HFFc6 (cell line): ENCODE results near the gene MYO1D. TPM values are rescaled to one million over a fixed set of nuclear protein-coding genes. Genes with fewer than 3 reads are reported as not detected.
"Not testable (repeated sequence)": the region's sequence is repeated elsewhere in the genome, so short reads cannot be mapped to it uniquely, and the experiment has no call there.

Experiments used
- DNase-seq: peaks from one replicate; pipeline ENCODE4 v3.0.0-alpha.2; 2018
- H3K27ac Mint-ChIP-seq: 2 replicates; pipeline ENCODE4 v1.8.0; 2020; ENCODE audit warnings: mild to moderate bottlenecking, mixed read lengths
- H3K27me3 Mint-ChIP-seq: 2 replicates; pipeline ENCODE4 v1.8.0; 2021; ENCODE audit warnings: mild to moderate bottlenecking, moderate library complexity, mixed read lengths; ENCODE audit not compliant: insufficient read depth
- H3K36me3 Mint-ChIP-seq: 2 replicates; pipeline ENCODE4 v1.8.0; 2021; ENCODE audit warnings: low read depth, mixed read lengths
- H3K4me1 Mint-ChIP-seq: 2 replicates; pipeline ENCODE4 v1.8.0; 2020; ENCODE audit warnings: low read depth, mixed read lengths
- H3K4me3 Mint-ChIP-seq: 2 replicates; pipeline ENCODE4 v1.8.0; 2020; ENCODE audit warnings: mild to moderate bottlenecking, moderate library complexity, mixed read lengths
- H3K9me3 Mint-ChIP-seq: 2 replicates; pipeline ENCODE4 v1.8.0; 2020; ENCODE audit warnings: mild to moderate bottlenecking, mixed read lengths
- long read RNA-seq: library from polyadenylated mRNA; unstranded; transcript quantifications from one replicate; pipeline ENCODE4 v2.0.0, GENCODE V29; 2019
- total RNA-seq, 6 experiments: library from RNA; stranded (reverse); fragmentation: NEBNext Ultra II Directional; extraction: Animal tissue kit (Norgen Biotek cat#: 25700); gene quantifications; 2 replicates in 1 of 6; 3 replicates in 5 of 6; pipeline ENCODE4 v1.2.3, GENCODE V29; 2021
- TF ChIP-seq, protein P1 (sequence below): fragments of 200-600 bp; sonication (generic); IDR thresholded peaks from 2 replicates; pipeline ENCODE4 v1.5.0; 2021; ENCODE audit warnings: antibody characterized with exemption, mild to moderate bottlenecking

Gene MYO1D
- total RNA-seq = 10 to 100 TPM in 2 of 6 experiments, 1 to 10 TPM in 4; 3.8 to 28.8 (median 4.8) TPM
- long read RNA-seq, partial matches to known transcripts = 9 of 13 reads
- long read RNA-seq, other reads (novel, unspliced or antisense) = 4 of 13 reads

DNA sequence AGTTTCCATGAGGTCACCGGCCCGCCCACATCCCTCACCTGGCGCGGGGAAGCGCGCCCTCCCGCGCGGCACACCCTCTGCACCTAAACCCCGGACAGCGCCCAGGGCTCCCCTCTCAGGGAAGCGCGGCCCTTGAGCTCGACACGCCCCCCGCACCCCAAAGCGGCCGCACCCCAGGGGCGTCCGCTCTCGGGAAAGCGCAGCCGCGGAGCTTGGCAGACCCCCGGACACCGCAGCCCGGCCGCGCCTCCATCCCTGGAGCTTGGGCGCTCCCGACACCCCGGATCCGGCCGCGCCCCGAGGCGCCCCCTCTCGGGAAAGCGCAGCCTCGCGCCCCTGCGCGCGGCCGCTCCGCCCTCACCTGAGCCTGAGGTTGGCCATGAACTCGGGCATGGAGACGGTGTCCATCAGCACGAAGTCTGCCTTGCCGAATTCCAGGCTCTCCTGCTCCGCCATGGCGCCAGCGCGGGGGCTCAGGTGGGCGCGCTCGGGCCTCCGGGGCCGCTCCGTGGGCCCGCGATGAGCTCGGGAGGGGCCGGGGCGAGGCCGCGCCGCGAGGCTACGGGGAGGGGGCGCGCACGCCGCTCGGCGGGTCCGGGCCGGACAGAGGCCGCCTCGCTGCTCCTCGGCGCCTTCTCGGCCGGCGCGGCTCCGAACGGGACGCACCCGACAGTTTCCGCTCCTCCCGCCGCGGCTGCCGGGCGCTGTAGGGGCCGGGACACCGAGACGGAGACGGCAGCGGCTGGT lies at the start of gene MYO1D:
Gene MYO1D (minus strand): TSS at position 708 of the 747 bp plus-strand sequence. CDS start 252 bp downstream, at position 456.
- Mint-ChIP-seq H3K27ac (peak within 1 kb of the TSS; percentile 69), H3K27me3 (no peaks in the 10 kb centered on the region; the same call in 1 of the 2 replicates), H3K9me3 (no peaks in the 10 kb centered on the region), H3K4me3 (peak within 1 kb of the TSS; percentile 91), H3K4me1 (peaks cover 32% of the 10 kb centered on the region), H3K36me3 (no peaks in the 10 kb centered on the region)
- no peak for DNase-seq
- TF ChIP-seq, protein P1, sequence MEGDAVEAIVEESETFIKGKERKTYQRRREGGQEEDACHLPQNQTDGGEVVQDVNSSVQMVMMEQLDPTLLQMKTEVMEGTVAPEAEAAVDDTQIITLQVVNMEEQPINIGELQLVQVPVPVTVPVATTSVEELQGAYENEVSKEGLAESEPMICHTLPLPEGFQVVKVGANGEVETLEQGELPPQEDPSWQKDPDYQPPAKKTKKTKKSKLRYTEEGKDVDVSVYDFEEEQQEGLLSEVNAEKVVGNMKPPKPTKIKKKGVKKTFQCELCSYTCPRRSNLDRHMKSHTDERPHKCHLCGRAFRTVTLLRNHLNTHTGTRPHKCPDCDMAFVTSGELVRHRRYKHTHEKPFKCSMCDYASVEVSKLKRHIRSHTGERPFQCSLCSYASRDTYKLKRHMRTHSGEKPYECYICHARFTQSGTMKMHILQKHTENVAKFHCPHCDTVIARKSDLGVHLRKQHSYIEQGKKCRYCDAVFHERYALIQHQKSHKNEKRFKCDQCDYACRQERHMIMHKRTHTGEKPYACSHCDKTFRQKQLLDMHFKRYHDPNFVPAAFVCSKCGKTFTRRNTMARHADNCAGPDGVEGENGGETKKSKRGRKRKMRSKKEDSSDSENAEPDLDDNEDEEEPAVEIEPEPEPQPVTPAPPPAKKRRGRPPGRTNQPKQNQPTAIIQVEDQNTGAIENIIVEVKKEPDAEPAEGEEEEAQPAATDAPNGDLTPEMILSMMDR = peak; percentile 72

DNA sequence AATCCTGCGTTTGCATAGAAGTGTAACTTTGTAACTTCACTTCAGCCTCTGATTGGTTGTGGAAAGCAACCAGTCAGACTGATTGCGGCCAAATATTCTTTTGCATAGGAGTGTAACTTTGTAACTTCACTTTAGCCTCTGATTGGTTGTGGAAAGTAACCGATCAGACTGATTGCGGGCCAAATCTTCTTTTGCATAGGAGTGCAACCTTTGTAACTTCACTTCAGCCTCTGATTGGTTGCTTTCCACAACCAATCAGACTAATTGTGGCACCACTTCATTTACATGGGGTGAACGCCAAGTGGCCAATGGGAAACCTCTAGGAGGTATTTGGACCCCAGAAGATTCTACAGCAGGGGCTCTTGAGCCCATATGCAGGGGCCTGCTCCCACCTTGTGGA lies 49.3 kb upstream of the MYO1D start:
- no peak overlapping the region for H3K4me3 Mint-ChIP-seq
- H3K27ac Mint-ChIP-seq = no peak overlapping the region
- H3K36me3 Mint-ChIP-seq = no peaks in the 10 kb centered on the region
- H3K9me3 Mint-ChIP-seq = no peaks in the 10 kb centered on the region
- H3K4me1 Mint-ChIP-seq = no peaks in the 10 kb centered on the region
- TF ChIP-seq, protein P1 = no peak
- no peak for DNase-seq
- H3K27me3 Mint-ChIP-seq = no peaks in the 10 kb centered on the region; the same call in 1 of the 2 replicates

DNA sequence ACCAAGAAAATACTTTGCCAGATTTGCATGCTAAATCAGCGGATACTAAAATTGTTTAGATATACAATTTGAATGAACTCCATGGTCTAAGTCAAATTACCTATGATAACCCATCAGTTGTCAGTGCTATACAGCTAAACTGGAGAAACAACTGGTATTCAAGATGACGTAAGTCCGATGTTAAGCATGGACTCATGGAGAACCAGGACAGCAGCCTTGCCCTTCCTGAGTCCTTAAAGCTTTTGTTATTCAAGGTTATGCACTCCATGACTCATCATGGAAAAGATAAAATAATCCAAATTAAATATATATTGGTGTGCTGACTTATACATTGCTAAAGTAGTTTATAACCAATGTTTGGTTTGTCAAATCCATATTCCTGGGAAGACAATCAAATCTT lies 47.0 kb upstream of the MYO1D start:
- DNase-seq, H3K27me3 Mint-ChIP-seq, H3K4me1 Mint-ChIP-seq, H3K9me3 Mint-ChIP-seq, H3K4me3 Mint-ChIP-seq, H3K36me3 Mint-ChIP-seq, H3K27ac Mint-ChIP-seq: not testable (repeated sequence)

DNA sequence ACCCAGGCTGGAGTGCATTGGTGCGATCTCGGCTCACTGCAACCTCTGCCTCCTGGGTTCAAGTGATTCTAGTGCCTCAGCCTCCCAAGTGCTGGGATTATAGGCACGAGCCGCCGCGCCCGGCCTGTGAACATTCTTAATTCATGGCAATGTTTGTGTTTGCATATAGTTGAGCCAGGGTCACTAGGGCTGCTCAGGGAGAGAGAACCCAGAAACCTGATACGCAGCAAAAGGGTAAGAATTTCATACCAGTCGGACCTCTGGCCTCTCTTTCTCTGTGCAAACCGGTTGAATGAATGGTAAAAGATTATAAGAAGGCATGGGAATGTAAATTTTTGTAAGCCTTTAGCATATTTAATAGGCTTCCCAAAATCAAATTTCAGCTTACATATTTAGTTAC lies 44.1 kb upstream of the MYO1D start:
- no peaks in the 10 kb centered on the region for H3K9me3 Mint-ChIP-seq
- TF ChIP-seq, protein P1 = no peak
- H3K27me3 Mint-ChIP-seq = peaks cover 1% of the 10 kb centered on the region; the same call in 1 of the 2 replicates
- H3K36me3 Mint-ChIP-seq = no peaks in the 10 kb centered on the region
- no peak overlapping the region for H3K27ac Mint-ChIP-seq
- no peaks in the 10 kb centered on the region for H3K4me1 Mint-ChIP-seq
- no peak overlapping the region for H3K4me3 Mint-ChIP-seq
- DNase-seq = no peak

DNA sequence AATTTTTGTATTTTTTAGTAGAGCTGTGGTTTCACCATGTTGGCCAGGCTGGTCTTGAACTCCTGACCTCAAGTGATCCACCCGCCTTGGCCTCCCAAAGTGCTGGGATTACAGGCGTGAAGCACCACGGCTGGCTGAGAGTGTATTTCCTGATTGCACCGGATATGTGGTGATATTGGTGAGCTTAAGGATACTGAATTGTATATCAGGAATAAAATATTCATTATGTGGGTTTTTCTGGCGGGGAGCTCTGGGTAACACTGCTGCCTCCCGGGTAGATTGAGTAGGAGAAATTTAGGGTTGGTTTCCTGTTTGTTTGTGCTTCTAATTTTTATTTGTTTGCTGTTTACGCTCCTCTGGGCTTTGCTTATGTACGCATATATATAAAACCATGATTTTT lies 43.4 kb upstream of the MYO1D start:
- no peak overlapping the region for H3K27ac Mint-ChIP-seq
- H3K27me3 Mint-ChIP-seq = peaks cover 1% of the 10 kb centered on the region; the same call in 1 of the 2 replicates
- no peaks in the 10 kb centered on the region for H3K9me3 Mint-ChIP-seq
- no peak overlapping the region for H3K4me3 Mint-ChIP-seq
- DNase-seq = no peak
- no peaks in the 10 kb centered on the region for H3K36me3 Mint-ChIP-seq
- TF ChIP-seq, protein P1 = no peak
- no peaks in the 10 kb centered on the region for H3K4me1 Mint-ChIP-seq

DNA sequence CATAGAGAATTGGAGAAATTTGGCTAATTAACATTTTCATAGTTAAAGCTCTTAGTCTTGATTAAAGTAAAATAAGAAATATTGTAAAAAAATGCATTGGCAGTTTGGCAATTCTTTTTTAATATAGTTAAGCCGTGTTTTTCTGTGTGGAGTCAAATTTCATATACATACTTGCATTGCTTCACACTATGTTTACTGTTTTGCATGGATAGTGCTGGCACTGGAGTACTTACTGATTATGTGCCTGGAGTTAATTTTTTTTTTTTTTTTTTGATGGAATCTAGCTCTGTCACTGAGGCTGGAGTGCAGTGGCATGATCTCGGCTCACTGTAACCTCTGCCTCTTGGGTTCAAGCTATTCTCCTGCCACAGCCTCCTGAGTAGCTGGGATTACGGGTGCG lies 43.0 kb upstream of the MYO1D start:
- not testable (repeated sequence) for H3K9me3 Mint-ChIP-seq, H3K27ac Mint-ChIP-seq, H3K27me3 Mint-ChIP-seq, DNase-seq, H3K4me1 Mint-ChIP-seq, H3K4me3 Mint-ChIP-seq, H3K36me3 Mint-ChIP-seq
